Ovary (tissue), 9 donors: ENCODE measurements around the gene LMF2. TPM values are rescaled to one million over a fixed set of nuclear protein-coding genes. Genes with fewer than 3 reads are reported as not detected.

Source experiments
- DNase-seq, 5 donors: peaks; one replicate each; pipeline ENCODE4 v3.0.0-alpha.2; 2019 to 2020
- H3K27ac ChIP-seq, 2 donors: fragments of 200-600 bp; one replicate each; pipeline versions ENCODE4 v1.5.1 to v1.8.0; 2019 to 2022
- H3K27me3 ChIP-seq: fragments of 200-600 bp; one replicate; pipeline ENCODE4 v1.8.0; 2022
- H3K36me3 ChIP-seq: fragments of 200-600 bp; sonication (generic); one replicate; pipeline ENCODE4 v1.5.1; 2019
- H3K4me1 ChIP-seq: one replicate; pipeline ENCODE4 v1.8.1; 2013; ENCODE audit warnings: mild to moderate bottlenecking, moderate library complexity; ENCODE audit not compliant: insufficient read depth
- H3K4me3 ChIP-seq: fragments of 200-600 bp; sonication (generic); one replicate; pipeline ENCODE4 v1.5.1; 2017
- H3K9me3 ChIP-seq, 2 donors: fragments of 200-600 bp in 1 of 2; sonication (generic) in 1 of 2; one replicate each; pipeline versions ENCODE4 v1.5.1 to v1.8.1; 2013 to 2019; ENCODE audit warnings: mild to moderate bottlenecking in 1 of 2, moderate library complexity in 1 of 2
- CTCF ChIP-seq, 3 donors: fragments of 450-650 bp in 2 of 3; fragments of 200-600 bp in 1 of 3; IDR thresholded peaks; one replicate each; pipeline versions ENCODE4 v1.5.1 to v1.8.0; 2016 to 2022; ENCODE audit warnings: antibody characterized with exemption in 3 of 3, mild to moderate bottlenecking in 1 of 3
- EP300 ChIP-seq: sonication (generic); formaldehyde crosslinking; IDR thresholded peaks from one replicate; pipeline ENCODE4 v1.6.1; 2017; ENCODE audit warnings: antibody characterized with exemption
- POLR2A ChIP-seq: fragments of 450-650 bp; IDR thresholded peaks from one replicate; pipeline ENCODE4 v1.6.1; 2017; ENCODE audit warnings: antibody characterized with exemption, mild to moderate bottlenecking, moderate library complexity
- WGBS, 3 donors: extraction: QIAGEN DNeasy Blood & Tissue Kit in 1 of 3; methylation state at CpG; one replicate each; pipeline versions ENCODE4 v1.1.5 to v1.1.7; 2013 to 2017; 5-methylcytosine and 5-hydroxymethylcytosine counted together
- intact Hi-C, 4 donors: fragments of 100-400 bp; cut with DNase I; formaldehyde crosslinking; loops; one replicate each; pipeline versions ENCODE4 v1.11.0 to v1.15.1; 2022 to 2023
- polyA plus RNA-seq, 2 donors: library from polyadenylated mRNA; stranded (reverse); fragments of 200-250 nt in 1 of 2; fragments of 350-450 nt in 1 of 2; fragmentation: Illumina TruSeq in 1 of 2; extraction: RNeasy Lipid Tissue Mini Kit (QIAGEN cat#74804) in 1 of 2; gene quantifications; one replicate each; pipeline ENCODE4 v1.2.3, GENCODE V29; 2013 to 2014
- total RNA-seq, 7 donors: library from RNA; depleted of rRNA in 2 of 7; stranded (reverse); fragments of >200 nt in 2 of 7; fragmentation: NEBNext Ultra II Directional in 3 of 7; extraction: Animal tissue kit (Norgen Biotek cat#: 25700) in 3 of 7; gene quantifications; one replicate each; pipeline versions ENCODE4 v1.1.0 to v1.2.4, GENCODE V29; 2016 to 2023
- donor health status: DM: no; HTN: no; CAD: no; lungs with moderate emphysema.
- donor health status: DM: no; HTN: no; CAD: no.
- donor health status: Bipolar disorder and iron deficiency.
- donor health status: DM: yes; HTN: yes; CAD: no.
- donor health status: DM: no; HTN: no; CAD: no.
- donor health status: DM: yes; HTN: yes; CAD: no.

LMF2 gene
- total and polyA plus RNA-seq, 9 donors, result 1.5 to 76.6 (median 52.3) TPM

DNA sequence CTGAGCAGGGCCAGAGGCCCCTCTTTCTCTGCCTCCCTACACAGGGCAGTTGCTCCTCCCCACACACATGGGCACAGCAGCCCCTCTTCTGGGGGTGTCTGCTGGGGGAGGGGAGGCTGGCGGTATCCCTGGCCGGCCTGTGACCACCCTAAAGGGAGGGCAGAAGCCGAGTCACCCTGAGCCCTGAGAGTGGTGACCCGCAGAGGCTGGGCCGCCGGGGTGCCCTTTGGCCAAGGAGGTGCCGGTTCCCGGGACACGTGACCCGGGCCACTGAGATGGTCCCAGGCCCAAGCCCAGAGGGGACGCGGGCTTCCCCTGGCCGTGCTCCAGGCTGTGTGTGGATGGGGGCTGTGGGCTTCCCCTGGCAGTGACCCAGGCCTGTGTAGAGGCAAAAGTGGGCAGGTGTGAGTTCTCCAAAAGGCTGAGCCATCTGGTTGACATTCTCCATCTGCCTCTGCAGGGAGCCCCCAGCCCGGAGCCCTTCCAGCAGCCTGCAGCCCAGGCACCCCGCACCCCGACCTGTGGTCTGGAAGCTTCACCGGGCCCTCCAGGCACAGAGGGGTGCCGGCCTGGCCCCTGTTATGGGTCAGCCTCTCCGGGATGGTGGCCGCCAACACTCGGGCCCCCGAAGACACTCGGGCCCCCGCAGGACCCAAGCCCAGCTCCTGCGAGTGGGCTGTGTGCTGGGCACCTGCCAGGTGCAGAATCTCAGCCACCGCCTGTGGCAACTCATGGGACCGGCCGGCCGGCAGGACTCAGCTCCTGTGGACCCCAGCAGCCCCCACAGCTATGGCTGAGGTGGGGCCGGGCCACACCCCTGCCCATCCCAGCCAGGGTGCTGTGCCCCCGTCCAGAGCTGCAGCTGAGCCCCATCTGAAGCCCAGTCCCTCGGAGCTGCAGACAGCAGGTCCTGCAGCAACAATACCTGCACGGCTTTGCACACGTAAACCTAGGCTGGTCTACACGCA, 25.1 kb downstream of the LMF2 start:
- no peaks in the 10 kb centered on the region for H3K9me3 ChIP-seq
- WGBS, 3 donors, result 37 to 52% (median 45%) methylated on average over 29 to 35 of the region's 35 CpGs
- no peak overlapping the region for H3K27ac ChIP-seq
- H3K4me3 ChIP-seq, result no peak overlapping the region
- TF ChIP-seq POLR2A, result no peak
- no peak for TF ChIP-seq EP300
- no peak for TF ChIP-seq CTCF (IDR thresholded peaks at IDR 0.05)
- peaks cover 9% of the 10 kb centered on the region for H3K27me3 ChIP-seq
- no peak for DNase-seq
- intact Hi-C loops, result no loop called here
- no peaks in the 10 kb centered on the region for H3K36me3 ChIP-seq
- no peaks in the 10 kb centered on the region for H3K4me1 ChIP-seq

- no peak within 1 kb of the TSS for H3K27ac ChIP-seq
- H3K4me1 ChIP-seq, result no peaks in the 10 kb centered on the region
- no peaks in the 10 kb centered on the region for H3K36me3 ChIP-seq
- no peaks in the 10 kb centered on the region for H3K9me3 ChIP-seq
- H3K27me3 ChIP-seq, result peaks cover 9% of the 10 kb centered on the region
- no peak for TF ChIP-seq POLR2A
- TF ChIP-seq CTCF (IDR thresholded peaks at IDR 0.05), result no peak
- TF ChIP-seq EP300, result no peak
- intact Hi-C loops, result no loop called here
- 2 to 6% (median 3%) methylated on average over 16 to 70 of the region's 70 CpGs for WGBS, 3 donors
- peak within 1 kb of the TSS; percentile 19 for H3K4me3 ChIP-seq
- no peak for DNase-seq
Observed at GRCh38 chr22:50481440-50482106, 25.9 kb downstream of the LMF2 start, which contains the start of gene ADM2. Gene ADM2 (plus strand): TSS chr22:50481543. CDS start chr22:50481848, 305 bp downstream.

DNA sequence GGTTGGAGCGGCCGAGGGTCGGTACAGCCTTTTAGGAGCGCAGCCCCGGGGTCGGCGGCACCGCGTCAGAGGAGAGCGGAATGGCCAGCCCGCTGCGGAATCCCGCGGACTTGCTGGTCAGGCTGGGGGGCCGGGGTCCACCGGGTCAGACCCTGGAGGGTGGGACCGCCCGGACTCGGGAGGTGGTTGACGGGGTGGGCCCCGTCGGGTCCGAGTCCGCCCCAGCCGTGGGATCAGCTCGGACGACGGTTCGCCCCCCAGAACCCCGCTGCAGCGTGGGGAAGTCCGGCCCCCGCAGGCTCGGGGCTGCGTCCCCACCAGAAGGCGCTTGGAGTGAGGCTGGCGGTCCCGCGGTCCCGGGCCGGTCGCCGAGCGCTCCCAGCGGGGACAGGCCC, 26.5 kb downstream of the LMF2 start:
- no peak for TF ChIP-seq EP300
- TF ChIP-seq CTCF (IDR thresholded peaks at IDR 0.05), result no peak
- TF ChIP-seq POLR2A, result no peak
- Histone ChIP-seq H3K27me3 (peaks cover 9% of the 10 kb centered on the region), H3K9me3 (no peaks in the 10 kb centered on the region), H3K27ac (no peak overlapping the region), H3K36me3 (no peaks in the 10 kb centered on the region), H3K4me1 (no peaks in the 10 kb centered on the region), H3K4me3 (peak overlapping the region; percentile 19)
- intact Hi-C loops, result no loop called here
- DNase-seq, result no peak
- WGBS, 3 donors, result 1 to 4% (median 2%) methylated on average over 5 to 45 of the region's 45 CpGs

GRCh38 chr22:50479721-50480120, 27.8 kb downstream of the LMF2 start:
- Histone ChIP-seq H3K36me3 (no peaks in the 10 kb centered on the region), H3K27ac (no peak overlapping the region), H3K4me3 (no peak overlapping the region), H3K4me1 (peaks cover 4% of the 10 kb centered on the region), H3K9me3 (no peaks in the 10 kb centered on the region), H3K27me3 (peaks cover 9% of the 10 kb centered on the region)
- 73 to 82% (median 74%) methylated on average over 11 of the region's 11 CpGs for WGBS, 3 donors
- TF ChIP-seq CTCF (IDR thresholded peaks at IDR 0.05) (no peak), POLR2A (no peak), EP300 (no peak)
- intact Hi-C loops, result no loop called here
- no peak for DNase-seq
